ENCODE data around the gene TMPRSS11B.
"Not testable (repeated sequence)": the region's sequence is repeated elsewhere in the genome, so short reads cannot be mapped to it uniquely, and the experiment has no call there.

DNA sequence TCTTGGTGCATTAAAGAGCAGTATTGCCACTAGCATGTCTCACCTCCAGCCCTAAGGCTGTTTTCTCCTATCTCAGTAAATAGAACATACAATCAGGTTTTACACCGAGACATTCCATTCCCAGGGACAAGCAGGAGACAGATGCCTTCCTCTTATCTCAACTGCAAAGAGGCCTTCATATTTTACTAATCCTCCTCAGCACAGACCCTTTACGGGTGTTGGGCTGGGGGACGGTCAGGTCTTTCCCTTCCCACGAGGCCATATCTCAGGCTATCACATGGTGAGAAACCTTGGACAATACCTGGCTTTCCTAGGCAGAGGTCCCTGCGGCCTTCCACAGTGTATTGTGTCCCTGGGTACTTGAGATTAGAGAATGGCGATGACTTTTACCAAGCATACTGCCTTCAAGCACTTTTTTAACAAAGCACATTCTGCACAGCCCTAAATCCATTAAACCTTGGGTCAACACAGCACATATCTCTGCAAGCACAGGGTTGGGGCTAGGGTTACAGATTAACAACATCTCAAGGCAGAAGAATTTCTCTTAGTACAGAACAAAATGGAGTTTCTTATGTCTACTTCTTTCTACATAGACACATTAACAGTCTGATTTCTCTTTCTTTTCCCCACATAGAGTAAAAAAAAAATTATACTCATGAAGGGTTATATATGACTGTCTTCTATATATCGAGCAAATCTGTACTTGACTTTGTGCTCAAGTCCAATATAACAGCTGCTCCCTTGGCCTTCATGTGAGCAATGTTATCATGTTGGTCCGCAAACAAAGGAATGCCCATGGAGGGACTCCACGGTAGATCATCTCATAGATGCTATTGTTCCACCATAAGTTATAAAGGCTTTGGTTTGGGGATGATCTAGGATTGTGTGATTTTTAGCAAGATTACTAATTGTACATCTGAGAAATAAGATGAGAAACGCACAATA lies 36.6 kb upstream of the TMPRSS11B start:
- TF ChIP-seq POLR2A, POLR2AphosphoS5 (IDR thresholded peaks at IDR 0.05): not testable (repeated sequence)
- TF ChIP-seq, protein P1, sequence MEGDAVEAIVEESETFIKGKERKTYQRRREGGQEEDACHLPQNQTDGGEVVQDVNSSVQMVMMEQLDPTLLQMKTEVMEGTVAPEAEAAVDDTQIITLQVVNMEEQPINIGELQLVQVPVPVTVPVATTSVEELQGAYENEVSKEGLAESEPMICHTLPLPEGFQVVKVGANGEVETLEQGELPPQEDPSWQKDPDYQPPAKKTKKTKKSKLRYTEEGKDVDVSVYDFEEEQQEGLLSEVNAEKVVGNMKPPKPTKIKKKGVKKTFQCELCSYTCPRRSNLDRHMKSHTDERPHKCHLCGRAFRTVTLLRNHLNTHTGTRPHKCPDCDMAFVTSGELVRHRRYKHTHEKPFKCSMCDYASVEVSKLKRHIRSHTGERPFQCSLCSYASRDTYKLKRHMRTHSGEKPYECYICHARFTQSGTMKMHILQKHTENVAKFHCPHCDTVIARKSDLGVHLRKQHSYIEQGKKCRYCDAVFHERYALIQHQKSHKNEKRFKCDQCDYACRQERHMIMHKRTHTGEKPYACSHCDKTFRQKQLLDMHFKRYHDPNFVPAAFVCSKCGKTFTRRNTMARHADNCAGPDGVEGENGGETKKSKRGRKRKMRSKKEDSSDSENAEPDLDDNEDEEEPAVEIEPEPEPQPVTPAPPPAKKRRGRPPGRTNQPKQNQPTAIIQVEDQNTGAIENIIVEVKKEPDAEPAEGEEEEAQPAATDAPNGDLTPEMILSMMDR (IDR thresholded peaks at IDR 0.05 in 8 of 11, conservative IDR thresholded peaks at IDR 0.05 in 3 of 11): not testable (repeated sequence)
